Left lung (tissue), 10 donors: ENCODE data around the gene PTTG2. TPM values are rescaled to one million over a fixed set of nuclear protein-coding genes. Genes with fewer than 3 reads are reported as not detected.
A peak's percentile ranks its signal among the peaks of the same experiment; 100 is the strongest.
"Not testable (repeated sequence)": the region's sequence is repeated elsewhere in the genome, so short reads cannot be mapped to it uniquely, and the experiment has no call there.

Experiments used
- ATAC-seq: fragments of 200-7000 bp; cut with Tn5 transposase; one replicate; pipeline ENCODE4 v1.9.1; 2020; ENCODE audit warnings: moderate library complexity
- DNase-seq, 4 donors: peaks; one replicate each; pipeline ENCODE4 v3.0.0-alpha.2; 2013 to 2020
- H3K27ac ChIP-seq, 2 donors: fragments of 200-600 bp; sonication (generic) in 1 of 2; one replicate each; pipeline versions ENCODE4 v1.5.0 to v1.8.0; 2020 to 2021
- H3K27me3 ChIP-seq, 2 donors: fragments of 200-600 bp; sonication (generic) in 1 of 2; one replicate each; pipeline versions ENCODE4 v1.5.0 to v1.8.0; 2020 to 2021
- H3K36me3 ChIP-seq, 2 donors: fragments of 200-600 bp; sonication (generic) in 1 of 2; one replicate each; pipeline versions ENCODE4 v1.5.0 to v1.8.0; 2020 to 2021
- H3K4me1 ChIP-seq, 2 donors: fragments of 200-600 bp; one replicate each; pipeline ENCODE4 v1.8.0; 2021
- H3K4me3 ChIP-seq, 2 donors: fragments of 200-600 bp; sonication (generic) in 1 of 2; one replicate each; pipeline versions ENCODE4 v1.5.0 to v1.8.0; 2020 to 2021; ENCODE audit warnings: mild to moderate bottlenecking in 1 of 2
- H3K9me3 ChIP-seq, 2 donors: fragments of 200-600 bp; sonication (generic) in 1 of 2; one replicate each; pipeline versions ENCODE4 v1.5.0 to v1.8.0; 2020 to 2021
- intact Hi-C, 2 donors: fragments of 100-400 bp; cut with DNase I; formaldehyde crosslinking; loops; one replicate each; pipeline versions ENCODE4 v1.11.2 to v1.14.2; 2022
- polyA plus RNA-seq, 6 donors: library from polyadenylated mRNA; unstranded; fragments of 120-200 nt; gene quantifications; one replicate each; pipeline ENCODE4 v1.2.1, GENCODE V29; 2013; ENCODE audit not compliant: insufficient read length in 6 of 6
- total RNA-seq, 2 donors: library from RNA; stranded (reverse); fragmentation: NEBNext Ultra II Directional; extraction: Animal tissue kit (Norgen Biotek cat#: 25700); gene quantifications; one replicate each; pipeline ENCODE4 v1.2.1, GENCODE V29; 2021
- TF ChIP-seq, protein P1 (sequence below), 2 donors: fragments of 200-600 bp; sonication (generic) in 1 of 2; IDR thresholded peaks; one replicate each; pipeline versions ENCODE4 v1.5.0 to v1.8.0; 2021; ENCODE audit warnings: antibody characterized with exemption in 2 of 2
- donor health status: DM: no; HTN: yes; CAD: no.
- donor health status: DM: no; HTN: no; CAD: no.

PTTG2 gene
- total and polyA plus RNA-seq, 8 donors: 0.58 TPM; not detected in 7

GRCh38 chr4:37967736-37968135 lies 7.5 kb downstream of the PTTG2 start:
- Histone ChIP-seq H3K27me3 (no peaks in the 10 kb centered on the region), H3K4me3 (no peak overlapping the region), H3K27ac (no peak overlapping the region), H3K9me3 (no peaks in the 10 kb centered on the region), H3K4me1 (peaks cover 0 to 11% of the 10 kb centered on the region in 2 donors), H3K36me3 (no peaks in the 10 kb centered on the region)
- TF ChIP-seq, protein P1, sequence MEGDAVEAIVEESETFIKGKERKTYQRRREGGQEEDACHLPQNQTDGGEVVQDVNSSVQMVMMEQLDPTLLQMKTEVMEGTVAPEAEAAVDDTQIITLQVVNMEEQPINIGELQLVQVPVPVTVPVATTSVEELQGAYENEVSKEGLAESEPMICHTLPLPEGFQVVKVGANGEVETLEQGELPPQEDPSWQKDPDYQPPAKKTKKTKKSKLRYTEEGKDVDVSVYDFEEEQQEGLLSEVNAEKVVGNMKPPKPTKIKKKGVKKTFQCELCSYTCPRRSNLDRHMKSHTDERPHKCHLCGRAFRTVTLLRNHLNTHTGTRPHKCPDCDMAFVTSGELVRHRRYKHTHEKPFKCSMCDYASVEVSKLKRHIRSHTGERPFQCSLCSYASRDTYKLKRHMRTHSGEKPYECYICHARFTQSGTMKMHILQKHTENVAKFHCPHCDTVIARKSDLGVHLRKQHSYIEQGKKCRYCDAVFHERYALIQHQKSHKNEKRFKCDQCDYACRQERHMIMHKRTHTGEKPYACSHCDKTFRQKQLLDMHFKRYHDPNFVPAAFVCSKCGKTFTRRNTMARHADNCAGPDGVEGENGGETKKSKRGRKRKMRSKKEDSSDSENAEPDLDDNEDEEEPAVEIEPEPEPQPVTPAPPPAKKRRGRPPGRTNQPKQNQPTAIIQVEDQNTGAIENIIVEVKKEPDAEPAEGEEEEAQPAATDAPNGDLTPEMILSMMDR (IDR thresholded peaks at IDR 0.05): no peak
- DNase-seq: peak in 1 of 4 donors; percentile 27
- intact Hi-C loops: no loop called here
- ATAC-seq: peak; percentile 26

DNA sequence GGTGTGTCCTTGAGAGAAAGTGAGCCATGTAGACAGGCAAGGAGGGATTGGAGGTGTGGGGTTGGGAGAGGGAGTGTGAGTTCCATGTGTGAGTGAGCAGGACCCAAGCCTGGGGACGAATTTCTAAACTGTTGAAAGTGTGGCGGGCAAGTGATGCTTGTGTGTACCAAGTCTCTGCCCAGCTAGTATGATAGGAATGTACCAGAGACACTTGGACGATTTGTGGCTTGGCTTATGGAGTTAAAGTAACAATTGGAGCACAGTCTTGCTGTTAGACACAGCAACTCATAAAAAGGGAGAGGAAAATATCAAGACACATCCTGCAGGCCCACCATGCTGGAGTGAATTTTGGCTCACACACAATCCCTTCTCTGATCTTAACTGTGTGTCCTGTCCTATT lies 8.5 kb downstream of the PTTG2 start:
- ATAC-seq (no peak), DNase-seq (no peak)
- no peak overlapping the region for H3K4me3 ChIP-seq
- no peaks in the 10 kb centered on the region for H3K27me3 ChIP-seq
- no peak overlapping the region for H3K27ac ChIP-seq
- no peaks in the 10 kb centered on the region for H3K36me3 ChIP-seq
- TF ChIP-seq, protein P1 (IDR thresholded peaks at IDR 0.05): no peak
- peaks cover 0 to 11% of the 10 kb centered on the region in 2 donors for H3K4me1 ChIP-seq
- no peaks in the 10 kb centered on the region for H3K9me3 ChIP-seq
- intact Hi-C loops: no loop called here

GRCh38 chr4:37970702-37971101 lies 10.5 kb downstream of the PTTG2 start:
- H3K4me1 ChIP-seq: peaks cover 0 to 11% of the 10 kb centered on the region in 2 donors
- no peak overlapping the region for H3K4me3 ChIP-seq
- ATAC-seq (peak; percentile 94), DNase-seq (peak in 2 of 4 donors; percentile 85 to 90)
- no peaks in the 10 kb centered on the region for H3K27me3 ChIP-seq
- H3K36me3 ChIP-seq: no peaks in the 10 kb centered on the region
- no peaks in the 10 kb centered on the region for H3K9me3 ChIP-seq
- intact Hi-C loops: no loop called here
- TF ChIP-seq, protein P1 (IDR thresholded peaks at IDR 0.05): peak; percentile 45 to 72
- peak overlapping the region; percentile 22 to 53 for H3K27ac ChIP-seq

DNA sequence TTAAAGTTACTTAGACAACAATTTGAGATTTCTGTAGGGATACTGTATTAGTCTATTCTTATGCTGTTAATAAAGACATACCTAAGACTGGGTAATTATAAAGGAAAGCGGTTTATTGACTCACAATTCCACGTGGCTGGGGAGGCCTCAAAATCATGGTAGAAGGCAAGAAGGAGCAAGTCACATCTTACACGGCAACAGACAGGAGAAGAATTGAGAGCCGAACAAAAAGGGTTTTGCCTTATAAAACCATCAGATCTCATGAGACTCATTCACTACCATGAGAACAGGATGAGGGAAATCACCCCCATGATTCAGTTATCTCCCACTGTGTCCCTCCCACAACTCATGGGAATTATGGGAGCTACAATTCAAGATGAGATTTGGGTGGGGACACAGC lies 11.0 kb downstream of the PTTG2 start:
- no peaks in the 10 kb centered on the region for H3K36me3 ChIP-seq
- H3K9me3 ChIP-seq: no peaks in the 10 kb centered on the region
- intact Hi-C loops: no loop called here

DNA sequence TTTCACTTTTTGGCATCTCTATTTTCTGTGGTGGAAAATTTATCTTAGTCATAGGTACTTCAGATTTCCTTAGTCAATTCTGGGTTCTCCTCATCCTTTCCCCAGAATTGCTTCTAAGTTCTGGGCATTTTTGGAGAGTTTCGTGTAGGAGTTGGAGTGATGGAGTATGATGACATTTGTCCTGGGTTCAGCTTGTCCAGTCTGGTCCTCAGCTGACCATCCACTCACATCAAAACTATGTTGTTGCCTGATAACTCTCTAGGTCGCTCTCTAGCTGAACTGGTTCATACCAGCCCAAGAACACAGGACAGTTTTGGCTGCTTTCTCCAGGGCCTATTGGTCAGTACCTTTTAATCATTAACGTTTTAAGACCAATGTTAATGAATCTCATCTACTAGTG lies 13.2 kb downstream of the PTTG2 start:
- DNase-seq (no peak), ATAC-seq (no peak)
- Histone ChIP-seq H3K27ac (no peak overlapping the region), H3K36me3 (no peaks in the 10 kb centered on the region), H3K4me3 (no peak overlapping the region), H3K4me1 (peaks cover 0 to 14% of the 10 kb centered on the region in 2 donors), H3K27me3 (no peaks in the 10 kb centered on the region), H3K9me3 (no peaks in the 10 kb centered on the region)
- TF ChIP-seq, protein P1 (IDR thresholded peaks at IDR 0.05): no peak
- intact Hi-C loops: no loop called here

More for the DNA sequence above, 11.0 kb downstream of the PTTG2 start:
- H3K4me1 ChIP-seq: peaks cover 0 to 11% of the 10 kb centered on the region in 2 donors
- no peaks in the 10 kb centered on the region for H3K27me3 ChIP-seq
- no peak overlapping the region for H3K27ac ChIP-seq
- DNase-seq (no peak), ATAC-seq (no peak)
- TF ChIP-seq, protein P1 (IDR thresholded peaks at IDR 0.05): no peak
- no peak overlapping the region for H3K4me3 ChIP-seq

DNA sequence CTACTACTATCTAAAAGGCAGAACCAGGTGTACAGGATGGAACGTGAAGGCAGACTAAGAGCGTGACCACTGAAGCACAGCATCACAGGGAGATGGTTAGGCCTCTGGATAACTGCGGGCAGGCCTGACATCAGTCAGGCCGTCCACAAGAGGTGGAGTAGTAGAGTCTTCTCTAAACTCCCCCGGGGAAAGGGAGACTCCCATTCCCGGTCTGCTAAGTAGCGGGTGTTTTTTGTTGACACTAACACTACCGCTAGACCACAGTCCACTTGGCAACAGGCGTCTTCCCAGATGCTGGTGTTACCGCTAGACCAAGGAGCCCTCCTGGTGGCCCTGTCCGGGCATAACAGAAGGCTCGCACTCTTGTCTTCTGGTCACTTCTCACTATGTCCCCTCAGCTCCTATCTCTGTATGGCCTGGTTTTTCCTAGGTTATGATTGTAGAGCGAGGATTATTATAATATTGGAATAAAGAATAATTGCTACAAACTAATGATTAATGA lies 15.2 kb downstream of the PTTG2 start:
- ATAC-seq, DNase-seq, H3K9me3 ChIP-seq, intact Hi-C loops, H3K36me3 ChIP-seq, H3K4me3 ChIP-seq, H3K27ac ChIP-seq, H3K27me3 ChIP-seq: not testable (repeated sequence)
- peaks cover 0 to 31% of the 10 kb centered on the region in 2 donors for H3K4me1 ChIP-seq
